Measurements from ENCODE around the gene SUN5.
"Not testable (repeated sequence)": the region's sequence is repeated elsewhere in the genome, so short reads cannot be mapped to it uniquely, and the experiment has no call there.

Gene SUN5

GRCh38 chr20:32975698-32976674, 28.2 kb downstream of the SUN5 start:
- peak; percentile 48 for DNase-seq

GRCh38 chr20:32975121-32975520, 29.1 kb downstream of the SUN5 start:
- DNase-seq: not testable (repeated sequence)

- peak; percentile 63 for DNase-seq
Observed at GRCh38 chr20:32974204-32975064, 29.8 kb downstream of the SUN5 start.

GRCh38 chr20:32973077-32973717, 31.0 kb downstream of the SUN5 start:
- no peak for DNase-seq

GRCh38 chr20:32972181-32973076, 31.8 kb downstream of the SUN5 start:
- peak; percentile 88 for DNase-seq

- peak; percentile 85 for DNase-seq
Observed at GRCh38 chr20:32971703-32972161, 32.5 kb downstream of the SUN5 start.

- peak; percentile 73 for DNase-seq
Observed at GRCh38 chr20:32970973-32971300, 33.3 kb downstream of the SUN5 start.

- no peak for DNase-seq
Observed at GRCh38 chr20:32970115-32970972, 33.9 kb downstream of the SUN5 start.

- peak; percentile 66 for DNase-seq
Observed at GRCh38 chr20:32969356-32970114, 34.7 kb downstream of the SUN5 start.

- peak; percentile 71 for DNase-seq
Observed at GRCh38 chr20:32968478-32969241, 35.6 kb downstream of the SUN5 start.

- peak; percentile 80 for DNase-seq
Observed at GRCh38 chr20:32967961-32968457, 36.2 kb downstream of the SUN5 start.

GRCh38 chr20:32966881-32967781, 37.1 kb downstream of the SUN5 start:
- peak; percentile 77 for DNase-seq

GRCh38 chr20:32966382-32966781, 37.9 kb downstream of the SUN5 start:
- peak; percentile 57 for DNase-seq

- DNase-seq: peak; percentile 68
Observed at GRCh38 chr20:32965581-32966373, 38.5 kb downstream of the SUN5 start.

- DNase-seq: peak; percentile 55
Observed at GRCh38 chr20:32965115-32965514, 39.1 kb downstream of the SUN5 start.

GRCh38 chr20:32964575-32964974, 39.7 kb downstream of the SUN5 start:
- no peak for DNase-seq

- no peak for DNase-seq
Observed at GRCh38 chr20:32963176-32963575, 41.1 kb downstream of the SUN5 start.

All from activated CD8-positive, alpha-beta memory T cell treated with anti-CD3 and anti-CD28 coated beads for 24 hours (primary cell).